Caki2 (cell line): ENCODE results near the gene ATP2A2. TPM values are rescaled to one million over a fixed set of nuclear protein-coding genes. Genes with fewer than 3 reads are reported as not detected.
"Not testable (repeated sequence)": the region's sequence is repeated elsewhere in the genome, so short reads cannot be mapped to it uniquely, and the experiment has no call there.

ENCODE experiments used
- DNase-seq: peaks from one replicate; pipeline ENCODE4 v3.0.0-alpha.2; 2015; ENCODE audit warnings: low read depth
- in situ Hi-C: cut with HindIII; loops from 2 replicates; pipeline ENCODE4 v1.10.0; 2016; ENCODE audit warnings: low sequenced_read_pairs, low pct_unique_long_range_greater_than_20kb, mixed read lengths
- total RNA-seq: library from RNA; depleted of rRNA; stranded (reverse); fragments of >200 nt; shearing (Covaris generic); gene quantifications from 2 replicates; pipeline ENCODE4 v1.2.3, GENCODE V29; 2014; ENCODE audit warnings: low replicate concordance

The ATP2A2 gene
- total RNA-seq, 1 experiment from 2014 or later, result 15.3 TPM

- in situ Hi-C loops, result no loop called here
- DNase-seq, result no peak
Observed at GRCh38 chr12:110330544-110330943, 49.5 kb downstream of the ATP2A2 start.

- in situ Hi-C loops, result no loop called here
- DNase-seq, result no peak
Observed at GRCh38 chr12:110333201-110333600, 52.2 kb downstream of the ATP2A2 start.

GRCh38 chr12:110335481-110336045 is 54.5 kb downstream of the ATP2A2 start:
- in situ Hi-C loops, result no loop called here
- no peak for DNase-seq

GRCh38 chr12:110337912-110338710 is 57.1 kb downstream of the ATP2A2 start:
- no peak for DNase-seq
- in situ Hi-C loops, result no loop called here

GRCh38 chr12:110338754-110339153 is 57.7 kb downstream of the ATP2A2 start:
- in situ Hi-C loops, result no loop called here
- DNase-seq, result no peak

- in situ Hi-C loops, result no loop called here
- DNase-seq, result no peak
Observed at GRCh38 chr12:110339184-110339952, 58.3 kb downstream of the ATP2A2 start.

- in situ Hi-C loops, DNase-seq: not testable (repeated sequence)
Observed at GRCh38 chr12:110340261-110340660, 59.2 kb downstream of the ATP2A2 start.

GRCh38 chr12:110340706-110341105 is 59.7 kb downstream of the ATP2A2 start:
- in situ Hi-C loops, result no loop called here
- no peak for DNase-seq

- DNase-seq, result no peak
- in situ Hi-C loops, result no loop called here
Observed at GRCh38 chr12:110342157-110342556, 61.1 kb downstream of the ATP2A2 start.

GRCh38 chr12:110343114-110343513 is 62.1 kb downstream of the ATP2A2 start:
- no peak for DNase-seq
- in situ Hi-C loops, result no loop called here

- DNase-seq, result no peak
- in situ Hi-C loops, result no loop called here
Observed at GRCh38 chr12:110343736-110344555, 62.9 kb downstream of the ATP2A2 start.

GRCh38 chr12:110344657-110345056 is 63.6 kb downstream of the ATP2A2 start:
- no peak for DNase-seq
- in situ Hi-C loops, result no loop called here

- no peak for DNase-seq
- in situ Hi-C loops, result no loop called here
Observed at GRCh38 chr12:110345176-110345661, 64.2 kb downstream of the ATP2A2 start.

- DNase-seq, result no peak
- in situ Hi-C loops, result no loop called here
Observed at GRCh38 chr12:110345963-110346362, 64.9 kb downstream of the ATP2A2 start.

GRCh38 chr12:110347767-110348166 is 66.7 kb downstream of the ATP2A2 start:
- in situ Hi-C loops, result no loop called here
- DNase-seq, result no peak

- DNase-seq, result no peak
- in situ Hi-C loops, result no loop called here
Observed at GRCh38 chr12:110348431-110349059, 67.5 kb downstream of the ATP2A2 start.

- no peak for DNase-seq
- in situ Hi-C loops, result no loop called here
Observed at GRCh38 chr12:110349096-110349495, 68.0 kb downstream of the ATP2A2 start.
